Muscle layer of colon (tissue), 2 donors: ENCODE measurements around the gene CHGA.

Experiments
- H3K27ac ChIP-seq: one replicate; pipeline ENCODE4 v1.7.0; 2013; ENCODE audit warnings: low read depth, mild to moderate bottlenecking, low read length, moderate library complexity
- H3K27me3 ChIP-seq, 2 donors: one replicate each; pipeline ENCODE4 v1.7.0; 2013; ENCODE audit warnings: low read length in 2 of 2, mild to moderate bottlenecking in 2 of 2; ENCODE audit not compliant: insufficient read depth in 2 of 2, control insufficient read depth in 1 of 2
- H3K36me3 ChIP-seq: one replicate; pipeline ENCODE4 v1.7.0; 2013; ENCODE audit warnings: mild to moderate bottlenecking, low read length; ENCODE audit not compliant: insufficient read depth
- H3K4me1 ChIP-seq: one replicate; pipeline ENCODE4 v1.7.0; 2013; ENCODE audit warnings: mild to moderate bottlenecking, low read length; ENCODE audit not compliant: insufficient read depth
- H3K4me3 ChIP-seq, 2 donors: one replicate each; pipeline ENCODE4 v1.7.0; 2013; ENCODE audit warnings: low read length in 2 of 2, low read depth in 1 of 2, mild to moderate bottlenecking in 1 of 2, moderate library complexity in 1 of 2
- H3K9ac ChIP-seq: one replicate; pipeline ENCODE4 v1.7.0; 2013; ENCODE audit warnings: low read length
- H3K9me3 ChIP-seq: one replicate; pipeline ENCODE4 v1.7.0; 2013; ENCODE audit warnings: mild to moderate bottlenecking, low read length
- donor health status: abdominal sarcoma.
- donor health status: Adenocarcinoma of cecum.

Gene CHGA

DNA sequence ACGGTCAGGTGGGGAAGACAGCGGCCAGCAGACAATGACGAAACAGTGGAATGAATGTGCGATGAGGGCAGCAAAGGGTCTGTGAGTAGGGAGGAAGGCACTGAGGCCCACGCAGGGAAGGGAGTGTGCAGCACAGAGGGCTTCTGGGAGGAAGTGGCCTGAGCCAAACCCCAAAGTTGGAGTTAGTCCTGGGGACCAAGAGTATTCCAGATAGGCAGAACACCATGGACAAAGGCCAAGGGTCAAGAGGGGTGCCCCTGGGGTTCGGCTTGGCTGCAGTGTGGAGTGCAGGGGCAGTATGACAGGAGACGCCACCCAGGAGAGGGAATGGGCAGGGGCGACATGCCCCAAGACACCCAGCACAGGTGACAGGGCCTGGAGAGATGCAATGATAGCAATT lies 58.8 kb downstream of the CHGA start:
- Histone ChIP-seq H3K27ac (no peak overlapping the region), H3K9me3 (no peaks in the 10 kb centered on the region), H3K36me3 (no peaks in the 10 kb centered on the region), H3K4me3 (no peak overlapping the region), H3K27me3 (no peaks in the 10 kb centered on the region), H3K4me1 (peaks cover 28% of the 10 kb centered on the region), H3K9ac (no peak overlapping the region)

DNA sequence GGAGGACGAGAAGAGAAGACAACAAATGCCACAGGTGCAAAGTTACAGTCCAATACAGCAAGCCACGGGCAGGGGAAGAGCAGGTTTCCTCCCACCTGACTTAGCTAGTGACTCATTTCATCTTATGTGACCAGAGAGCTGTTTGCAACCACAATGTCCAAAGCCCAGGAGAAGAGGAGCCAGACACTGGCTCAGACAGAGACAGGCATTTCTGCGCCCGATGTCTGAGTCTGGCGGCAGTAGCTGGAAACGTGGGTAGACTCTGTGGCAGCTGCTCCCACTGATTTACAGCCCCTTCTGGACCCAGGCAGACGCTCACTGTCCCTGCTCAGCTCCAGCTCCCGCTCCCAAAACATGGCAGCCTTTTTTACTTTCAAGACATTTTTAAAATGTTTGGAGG lies 60.0 kb downstream of the CHGA start:
- H3K9ac ChIP-seq, result no peak overlapping the region
- no peaks in the 10 kb centered on the region for H3K36me3 ChIP-seq
- H3K4me1 ChIP-seq, result peaks cover 38% of the 10 kb centered on the region
- H3K27ac ChIP-seq, result peak overlapping the region; percentile 10
- no peaks in the 10 kb centered on the region for H3K9me3 ChIP-seq
- H3K4me3 ChIP-seq, result no peak overlapping the region
- no peaks in the 10 kb centered on the region for H3K27me3 ChIP-seq

DNA sequence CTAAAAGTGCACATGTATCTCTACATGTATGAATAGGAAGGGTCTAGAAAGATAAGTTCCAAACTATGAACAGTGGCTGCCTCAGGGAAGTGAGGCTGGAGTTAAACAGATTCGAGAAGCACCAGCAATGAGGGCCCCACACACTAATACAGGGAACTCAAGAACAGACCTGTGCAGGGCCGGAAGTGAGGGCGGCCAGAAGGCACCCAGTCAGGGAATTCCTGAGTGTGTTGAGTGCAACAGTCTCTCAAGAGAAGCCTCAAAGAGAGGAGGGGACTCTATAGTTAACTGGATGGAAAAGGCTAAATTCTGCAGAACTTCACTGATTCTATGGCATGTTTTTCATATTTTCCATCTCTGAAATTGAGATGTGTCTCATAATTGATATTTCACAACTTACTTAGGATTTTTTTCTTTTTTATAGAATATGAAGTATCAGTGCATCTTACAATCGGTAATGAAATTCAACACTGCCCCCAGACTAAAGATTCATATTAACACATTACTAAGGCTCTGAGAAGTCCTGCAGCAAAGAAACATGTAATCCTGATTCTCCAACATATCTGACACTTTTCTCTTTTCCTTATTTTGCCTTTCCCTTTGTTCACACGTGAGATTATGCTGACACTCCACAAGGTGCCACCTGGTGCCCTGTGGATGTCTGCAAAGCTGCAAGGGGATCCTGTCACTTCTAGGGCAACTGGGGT lies 61.3 kb downstream of the CHGA start:
- Histone ChIP-seq H3K4me3 (no peak overlapping the region), H3K4me1 (peaks cover 38% of the 10 kb centered on the region), H3K9ac (no peak overlapping the region), H3K27me3 (no peaks in the 10 kb centered on the region), H3K27ac (peak overlapping the region; percentile 21), H3K36me3 (no peaks in the 10 kb centered on the region), H3K9me3 (no peaks in the 10 kb centered on the region)
